ENCODE measurements around the gene TAS2R16. TPM values are rescaled to one million over a fixed set of nuclear protein-coding genes. Genes with fewer than 3 reads are reported as not detected.

TAS2R16 gene
- total and polyA plus RNA-seq, 2 experiments from 2014 or later, result not detected

DNA sequence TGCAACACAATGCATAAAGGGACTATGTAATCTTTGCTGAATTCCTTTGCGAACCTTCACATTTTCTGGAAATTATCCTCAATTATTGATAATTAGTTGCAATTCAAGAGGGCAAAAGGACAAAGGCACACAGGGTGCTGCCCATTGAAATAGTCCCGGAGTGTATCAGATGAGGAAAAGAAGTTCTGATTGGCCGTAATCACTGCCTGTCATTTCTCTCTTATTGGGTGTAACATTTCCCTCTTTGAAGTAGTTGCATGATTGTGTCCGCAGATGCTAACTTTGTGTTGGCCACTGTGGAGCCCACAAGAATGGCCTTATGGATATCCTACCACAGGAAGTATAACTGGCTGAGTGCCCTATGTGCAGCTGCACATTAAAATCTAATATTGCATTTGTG is 35.1 kb upstream of the TAS2R16 start:
- DNase-seq, result no peak
- no peak overlapping the region for H3K9ac ChIP-seq
- no peaks in the 10 kb centered on the region for H3K36me3 ChIP-seq (ENCODE audit: low read depth)
- no peak overlapping the region for H3K4me3 ChIP-seq
- no peaks in the 10 kb centered on the region for H3K9me3 ChIP-seq (ENCODE audit: low read depth)
- no peaks in the 10 kb centered on the region for H3K4me1 ChIP-seq (ENCODE audit: insufficient read depth)
- TF ChIP-seq EZH2phosphoT487 (IDR thresholded peaks at IDR 0.05; ENCODE audit: insufficient read depth, low read depth) (no peak), EZH2 (IDR thresholded peaks at IDR 0.05; ENCODE audit: insufficient read depth, poor library complexity, severe bottlenecking) (no peak)
- no peak overlapping the region for H2AFZ ChIP-seq
- no peaks in the 10 kb centered on the region for H4K20me1 ChIP-seq (ENCODE audit: insufficient read depth)
- H3K27me3 ChIP-seq (replicated peaks; ENCODE audit: insufficient read depth), result no peaks in the 10 kb centered on the region
- H3K79me2 ChIP-seq (ENCODE audit: insufficient read depth), result no peaks in the 10 kb centered on the region
- in situ Hi-C loops (cut with MboI), result no loop called here
- no peaks in the 10 kb centered on the region for H3F3A ChIP-seq (ENCODE audit: insufficient read depth)
- no peak overlapping the region for H3K27ac ChIP-seq
- no peaks in the 10 kb centered on the region for H3K9me2 ChIP-seq (ENCODE audit: insufficient read depth)
- WGBS, 2 experiments (ENCODE audit: low coverage in 1 of 2, low lambda C conversion rate in 2 of 2, missing lambda C conversion rate in 2 of 2), result 44 to 50% methylated on average over 4 of the region's 4 CpGs
- no peak overlapping the region for H3K4me2 ChIP-seq (ENCODE audit: unreplicated experiment)

DNA sequence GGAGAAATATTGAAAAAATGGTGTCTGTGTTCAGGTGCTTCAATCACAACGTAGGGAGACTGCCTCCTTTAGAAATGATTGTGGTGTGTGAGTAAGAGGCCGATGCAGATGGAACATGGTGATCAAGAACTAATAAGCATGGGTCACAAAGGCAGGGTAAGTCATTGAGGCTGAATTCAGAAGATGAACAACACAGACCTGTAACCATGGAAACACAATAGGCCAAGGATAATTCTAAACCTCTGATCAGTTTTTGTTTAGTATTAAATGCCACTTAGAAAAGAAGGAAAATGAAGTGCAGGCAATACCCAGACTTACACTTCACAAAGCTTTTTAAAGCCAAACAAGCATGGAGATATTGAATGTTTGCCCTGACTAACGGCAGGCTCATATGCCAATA is 32.8 kb upstream of the TAS2R16 start:
- H3K4me2 ChIP-seq (ENCODE audit: unreplicated experiment), result no peak overlapping the region
- H3K4me3 ChIP-seq, result no peak overlapping the region
- no peak overlapping the region for H3K27ac ChIP-seq
- WGBS, 2 experiments (ENCODE audit: low coverage in 1 of 2, low lambda C conversion rate in 2 of 2, missing lambda C conversion rate in 2 of 2), result 16% methylated on average over 3 of the region's 3 CpGs
- no peaks in the 10 kb centered on the region for H3K9me3 ChIP-seq (ENCODE audit: low read depth)
- no peak for DNase-seq
- H3K27me3 ChIP-seq (replicated peaks; ENCODE audit: insufficient read depth), result no peaks in the 10 kb centered on the region
- no peak overlapping the region for H3K9ac ChIP-seq
- H4K20me1 ChIP-seq (ENCODE audit: insufficient read depth), result no peaks in the 10 kb centered on the region
- H3K79me2 ChIP-seq (ENCODE audit: insufficient read depth), result no peaks in the 10 kb centered on the region
- in situ Hi-C loops (cut with MboI), result no loop called here
- no peak for TF ChIP-seq EZH2 (IDR thresholded peaks at IDR 0.05; ENCODE audit: insufficient read depth, poor library complexity, severe bottlenecking)
- no peak for TF ChIP-seq EZH2phosphoT487 (IDR thresholded peaks at IDR 0.05; ENCODE audit: insufficient read depth, low read depth)
- no peaks in the 10 kb centered on the region for H3K36me3 ChIP-seq (ENCODE audit: low read depth)
- H3K9me2 ChIP-seq (ENCODE audit: insufficient read depth), result no peaks in the 10 kb centered on the region
- no peaks in the 10 kb centered on the region for H3K4me1 ChIP-seq (ENCODE audit: insufficient read depth)
- no peak overlapping the region for H2AFZ ChIP-seq
- no peaks in the 10 kb centered on the region for H3F3A ChIP-seq (ENCODE audit: insufficient read depth)

DNA sequence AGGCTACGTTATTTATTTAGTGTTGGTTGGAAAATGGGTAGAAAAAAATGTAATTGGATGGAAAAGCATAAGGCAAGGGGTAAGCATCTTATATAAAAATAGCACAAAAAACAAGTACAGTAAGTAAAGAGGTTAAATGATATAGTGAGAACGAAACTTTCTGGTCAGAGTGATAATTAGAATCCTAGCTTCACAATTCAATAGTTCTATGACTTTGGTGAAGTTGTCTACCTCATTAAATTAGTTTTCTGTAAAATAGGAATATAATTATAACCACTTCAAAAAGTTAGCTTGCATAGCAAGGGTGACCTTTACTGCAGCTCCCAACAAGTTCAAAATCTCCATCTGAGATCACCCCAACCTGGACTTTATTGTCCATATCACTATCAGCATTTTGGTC is 30.8 kb upstream of the TAS2R16 start:
- TF ChIP-seq EZH2 (IDR thresholded peaks at IDR 0.05; ENCODE audit: insufficient read depth, poor library complexity, severe bottlenecking) (no peak), EZH2phosphoT487 (IDR thresholded peaks at IDR 0.05; ENCODE audit: insufficient read depth, low read depth) (no peak)
- no peaks in the 10 kb centered on the region for H3F3A ChIP-seq (ENCODE audit: insufficient read depth)
- no peak overlapping the region for H3K9ac ChIP-seq
- no peaks in the 10 kb centered on the region for H3K27me3 ChIP-seq (replicated peaks; ENCODE audit: insufficient read depth)
- no peak overlapping the region for H3K4me2 ChIP-seq (ENCODE audit: unreplicated experiment)
- H3K36me3 ChIP-seq (ENCODE audit: low read depth), result no peaks in the 10 kb centered on the region
- no peaks in the 10 kb centered on the region for H3K9me2 ChIP-seq (ENCODE audit: insufficient read depth)
- in situ Hi-C loops (cut with MboI), result no loop called here
- no peaks in the 10 kb centered on the region for H3K9me3 ChIP-seq (ENCODE audit: low read depth)
- no peaks in the 10 kb centered on the region for H4K20me1 ChIP-seq (ENCODE audit: insufficient read depth)
- 2 to 9% methylated on average over 2 of the region's 2 CpGs for whole genome bisulfite sequencing, 2 experiments (ENCODE audit: low coverage in 1 of 2, low lambda C conversion rate in 2 of 2, missing lambda C conversion rate in 2 of 2)
- no peak overlapping the region for H3K4me3 ChIP-seq
- no peak overlapping the region for H3K27ac ChIP-seq
- no peak overlapping the region for H2AFZ ChIP-seq
- H3K4me1 ChIP-seq (ENCODE audit: insufficient read depth), result no peaks in the 10 kb centered on the region
- DNase-seq, result no peak
- no peaks in the 10 kb centered on the region for H3K79me2 ChIP-seq (ENCODE audit: insufficient read depth)

DNA sequence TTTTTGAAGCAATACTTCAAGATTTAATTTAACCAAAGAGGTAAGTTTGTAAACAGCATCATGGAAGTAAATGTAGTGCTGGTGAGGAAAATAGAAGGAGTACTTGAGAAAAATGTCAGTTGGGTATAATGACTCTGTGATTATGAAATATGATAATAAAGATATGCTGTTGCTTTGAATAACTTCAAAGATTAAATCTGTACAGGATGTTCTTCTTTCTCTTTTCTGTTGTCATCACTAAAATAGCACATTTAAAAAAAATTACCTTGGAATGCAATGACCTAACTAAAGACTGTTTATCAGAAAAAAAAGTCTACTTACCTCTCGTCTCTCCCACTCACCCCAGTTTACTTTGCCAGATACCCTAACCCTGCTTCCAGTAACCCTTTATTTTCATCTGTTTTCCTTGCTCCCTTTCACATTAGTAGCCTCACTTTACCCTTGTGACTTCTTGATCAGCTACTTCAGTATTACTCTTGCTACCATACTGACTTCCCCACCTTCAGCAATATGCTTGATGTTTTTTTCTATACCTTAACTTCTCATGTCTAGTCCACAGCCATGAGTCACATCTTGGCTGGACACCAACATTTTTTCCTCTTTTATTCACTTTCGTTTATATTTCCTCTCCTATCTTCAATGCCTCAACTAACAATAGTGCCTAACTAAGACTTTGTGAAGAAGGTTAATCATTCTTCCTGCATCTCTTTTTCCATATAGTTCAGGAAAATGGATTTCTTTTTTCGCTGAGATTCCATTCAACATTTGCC is 29.7 kb upstream of the TAS2R16 start:
- in situ Hi-C loops (cut with MboI), result no loop called here
- H4K20me1 ChIP-seq (ENCODE audit: insufficient read depth), result no peaks in the 10 kb centered on the region

More for the DNA sequence above, 29.7 kb upstream of the TAS2R16 start:
- H3K9me2 ChIP-seq (ENCODE audit: insufficient read depth), result no peaks in the 10 kb centered on the region
- TF ChIP-seq EZH2phosphoT487 (IDR thresholded peaks at IDR 0.05; ENCODE audit: insufficient read depth, low read depth), result no peak
- no peak for TF ChIP-seq EZH2 (IDR thresholded peaks at IDR 0.05; ENCODE audit: insufficient read depth, poor library complexity, severe bottlenecking)
- H3K4me3 ChIP-seq, result no peak overlapping the region
- no peaks in the 10 kb centered on the region for H3K4me1 ChIP-seq (ENCODE audit: insufficient read depth)
- no peak overlapping the region for H2AFZ ChIP-seq
- no peak overlapping the region for H3K9ac ChIP-seq
- H3K36me3 ChIP-seq (ENCODE audit: low read depth), result no peaks in the 10 kb centered on the region
- no peak for DNase-seq
- H3K9me3 ChIP-seq (ENCODE audit: low read depth), result no peaks in the 10 kb centered on the region
- H3F3A ChIP-seq (ENCODE audit: insufficient read depth), result no peaks in the 10 kb centered on the region
- H3K4me2 ChIP-seq (ENCODE audit: unreplicated experiment), result no peak overlapping the region
- H3K27me3 ChIP-seq (replicated peaks; ENCODE audit: insufficient read depth), result no peaks in the 10 kb centered on the region
- WGBS, 2 experiments (ENCODE audit: low coverage in 1 of 2, low lambda C conversion rate in 2 of 2, missing lambda C conversion rate in 2 of 2), result 7 to 10% methylated on average over 3 of the region's 3 CpGs
- H3K79me2 ChIP-seq (ENCODE audit: insufficient read depth), result no peaks in the 10 kb centered on the region
- H3K27ac ChIP-seq, result no peak overlapping the region
